Gastroesophageal sphincter (tissue), 4 donors: ENCODE data around the gene PDZRN4. TPM values are rescaled to one million over a fixed set of nuclear protein-coding genes. Genes with fewer than 3 reads are reported as not detected.

Source experiments
- ATAC-seq: fragments of 150-250 bp; one replicate; pipeline ENCODE4 v1.9.1; 2016; ENCODE audit warnings: mild to moderate bottlenecking, moderate library complexity
- H3K27ac ChIP-seq, 4 donors: fragments of 200-600 bp; sonication (generic) in 3 of 4; 1 replicate in 3 of 4; 2 replicates in 1 of 4; pipeline ENCODE4 v1.5.1; 2016 to 2019
- H3K27me3 ChIP-seq: fragments of 200-600 bp; sonication (generic); one replicate; pipeline ENCODE4 v1.5.1; 2019
- H3K36me3 ChIP-seq, 2 donors: fragments of 200-600 bp; sonication (generic); one replicate each; pipeline ENCODE4 v1.5.1; 2019; ENCODE audit warnings: control low read depth in 1 of 2
- H3K4me1 ChIP-seq, 3 donors: fragments of 200-600 bp; sonication (generic); 1 replicate in 2 of 3; 2 replicates in 1 of 3; pipeline ENCODE4 v1.5.1; 2016 to 2019; ENCODE audit warnings: control low read depth in 2 of 3
- H3K4me3 ChIP-seq, 2 donors: fragments of 200-600 bp; sonication (generic); one replicate each; pipeline ENCODE4 v1.5.1; 2019; ENCODE audit warnings: mild to moderate bottlenecking in 1 of 2, moderate library complexity in 1 of 2
- H3K9me3 ChIP-seq, 3 donors: fragments of 200-600 bp; sonication (generic); one replicate each; pipeline ENCODE4 v1.5.1; 2017 to 2019; ENCODE audit warnings: control low read depth in 2 of 3
- CTCF ChIP-seq, 4 experiments: fragments of 200-600 bp in 2 of 4; fragments of 450-650 bp in 2 of 4; sonication (generic) in 1 of 4; IDR thresholded peaks; one replicate each; pipeline ENCODE4 v1.5.1; 2017 to 2019; ENCODE audit warnings: antibody characterized with exemption in 4 of 4, mild to moderate bottlenecking in 2 of 4, moderate library complexity in 2 of 4
- EP300 ChIP-seq: sonication (generic); formaldehyde crosslinking; IDR thresholded peaks from one replicate; pipeline ENCODE4 v1.6.1; 2017; ENCODE audit warnings: antibody characterized with exemption, mild to moderate bottlenecking
- POLR2A ChIP-seq, 2 donors: fragments of 450-650 bp; IDR thresholded peaks; one replicate each; pipeline ENCODE4 v1.6.1; 2017; ENCODE audit warnings: antibody characterized with exemption in 2 of 2, mild to moderate bottlenecking in 2 of 2, moderate library complexity in 1 of 2
- POLR2AphosphoS5 ChIP-seq: sonication (generic); formaldehyde crosslinking; IDR thresholded peaks from one replicate; pipeline ENCODE4 v1.6.1; 2017; ENCODE audit warnings: antibody characterized with exemption
- WGBS, 2 donors: methylation state at CpG; one replicate each; pipeline ENCODE4 v1.1.5; 2018; ENCODE audit warnings: low coverage in 1 of 2; 5-methylcytosine and 5-hydroxymethylcytosine counted together
- total RNA-seq, 4 donors: library from RNA; depleted of rRNA; stranded (reverse); fragments of >200 nt; gene quantifications; one replicate each; pipeline ENCODE4 v1.1.0, GENCODE V29; 2016

PDZRN4 gene
- total RNA-seq, 4 donors from 2014 or later = 32.0 to 87.8 (median 50.8) TPM

GRCh38 chr12:41558671-41559070 is 370.6 kb downstream of the PDZRN4 start:
- Histone ChIP-seq H3K4me1 (no peaks in the 10 kb centered on the region), H3K27ac (no peak overlapping the region), H3K36me3 (peaks cover 0 to 31% of the 10 kb centered on the region in 2 donors), H3K4me3 (no peak overlapping the region), H3K9me3 (no peaks in the 10 kb centered on the region), H3K27me3 (no peaks in the 10 kb centered on the region)
- no peak for TF ChIP-seq POLR2A (IDR thresholded peaks at IDR 0.05)
- TF ChIP-seq POLR2AphosphoS5 = no peak
- no peak for TF ChIP-seq CTCF (IDR thresholded peaks at IDR 0.05)
- TF ChIP-seq EP300 = no peak
- no peak for ATAC-seq
- 87 to 100% methylated on average over 1 of the region's 1 CpG for whole genome bisulfite sequencing, 2 donors

GRCh38 chr12:41563051-41563450 is 374.9 kb downstream of the PDZRN4 start:
- Histone ChIP-seq H3K36me3 (peaks cover 0 to 34% of the 10 kb centered on the region in 2 donors), H3K4me1 (no peaks in the 10 kb centered on the region), H3K27me3 (no peaks in the 10 kb centered on the region), H3K27ac (no peak overlapping the region), H3K4me3 (no peak overlapping the region), H3K9me3 (no peaks in the 10 kb centered on the region)
- no peak for TF ChIP-seq POLR2A (IDR thresholded peaks at IDR 0.05)
- no peak for TF ChIP-seq EP300
- 93 to 94% methylated on average over 8 of the region's 12 CpGs for WGBS, 2 donors
- ATAC-seq = no peak

- no peak for ATAC-seq
- Histone ChIP-seq H3K36me3 (peaks cover 0 to 46% of the 10 kb centered on the region in 2 donors), H3K4me1 (no peaks in the 10 kb centered on the region), H3K27ac (no peak overlapping the region), H3K27me3 (no peaks in the 10 kb centered on the region), H3K4me3 (no peak overlapping the region), H3K9me3 (no peaks in the 10 kb centered on the region)
- TF ChIP-seq POLR2A (IDR thresholded peaks at IDR 0.05) (no peak), EP300 (no peak), POLR2AphosphoS5 (no peak), CTCF (IDR thresholded peaks at IDR 0.05) (no peak)
- WGBS, 2 donors = 90 to 100% methylated on average over 1 of the region's 1 CpG
Observed at GRCh38 chr12:41564816-41565215, 376.7 kb downstream of the PDZRN4 start.

- 96 to 100% methylated on average over 2 of the region's 2 CpGs for WGBS, 2 donors
- Histone ChIP-seq H3K4me3 (no peak overlapping the region), H3K36me3 (peaks cover 0 to 55% of the 10 kb centered on the region in 2 donors), H3K27ac (no peak overlapping the region), H3K9me3 (no peaks in the 10 kb centered on the region), H3K27me3 (no peaks in the 10 kb centered on the region), H3K4me1 (no peaks in the 10 kb centered on the region)
- TF ChIP-seq CTCF (IDR thresholded peaks at IDR 0.05) (no peak), POLR2AphosphoS5 (no peak), EP300 (no peak), POLR2A (IDR thresholded peaks at IDR 0.05) (no peak)
- no peak for ATAC-seq
Observed at GRCh38 chr12:41566703-41567102, 378.6 kb downstream of the PDZRN4 start.

- ATAC-seq = no peak
- no peaks in the 10 kb centered on the region for H3K9me3 ChIP-seq
- 92 to 94% methylated on average over 5 to 17 of the region's 17 CpGs for WGBS, 2 donors
Observed at GRCh38 chr12:41573445-41573844, 385.3 kb downstream of the PDZRN4 start.

More at GRCh38 chr12:41573445-41573844, 385.3 kb downstream of the PDZRN4 start:
- H3K36me3 ChIP-seq = peaks cover 0 to 48% of the 10 kb centered on the region in 2 donors
- TF ChIP-seq POLR2A (IDR thresholded peaks at IDR 0.05) = no peak
- TF ChIP-seq POLR2AphosphoS5 = no peak
- TF ChIP-seq EP300 = no peak
- TF ChIP-seq CTCF (IDR thresholded peaks at IDR 0.05) = no peak
- no peaks in the 10 kb centered on the region for H3K27me3 ChIP-seq
- H3K4me1 ChIP-seq = no peaks in the 10 kb centered on the region
- H3K4me3 ChIP-seq = no peak overlapping the region
- H3K27ac ChIP-seq = no peak overlapping the region
